Measurements from ENCODE around the gene TMEM132C.
"Not testable (repeated sequence)": the region's sequence is repeated elsewhere in the genome, so short reads cannot be mapped to it uniquely, and the experiment has no call there.

The TMEM132C gene

GRCh38 chr12:128476266-128476665 is 209.3 kb downstream of the TMEM132C start:
- DNase-seq (ENCODE audit: low read depth): no peak

GRCh38 chr12:128483526-128484255 is 216.7 kb downstream of the TMEM132C start:
- DNase-seq (ENCODE audit: low read depth): no peak

- DNase-seq (ENCODE audit: low read depth): not testable (repeated sequence)
Measured at GRCh38 chr12:128497376-128497775, 230.4 kb downstream of the TMEM132C start.

GRCh38 chr12:128507470-128507869 is 240.5 kb downstream of the TMEM132C start:
- no peak for DNase-seq (ENCODE audit: low read depth)

GRCh38 chr12:128509170-128509569 is 242.2 kb downstream of the TMEM132C start:
- no peak for DNase-seq (ENCODE audit: low read depth)

GRCh38 chr12:128510511-128510910 is 243.5 kb downstream of the TMEM132C start:
- DNase-seq (ENCODE audit: low read depth): no peak

GRCh38 chr12:128513331-128513730 is 246.4 kb downstream of the TMEM132C start:
- DNase-seq (ENCODE audit: low read depth): no peak

- no peak for DNase-seq (ENCODE audit: low read depth)
Measured at GRCh38 chr12:128513831-128514230, 246.9 kb downstream of the TMEM132C start.

GRCh38 chr12:128518644-128519043 is 251.7 kb downstream of the TMEM132C start:
- DNase-seq (ENCODE audit: low read depth): no peak

- no peak for DNase-seq (ENCODE audit: low read depth)
Measured at GRCh38 chr12:128519426-128519825, 252.5 kb downstream of the TMEM132C start.

- no peak for DNase-seq (ENCODE audit: low read depth)
Measured at GRCh38 chr12:128521981-128522380, 255.0 kb downstream of the TMEM132C start.

- DNase-seq (ENCODE audit: low read depth): no peak
Measured at GRCh38 chr12:128524439-128524838, 257.5 kb downstream of the TMEM132C start.

- no peak for DNase-seq (ENCODE audit: low read depth)
Measured at GRCh38 chr12:128531170-128531569, 264.2 kb downstream of the TMEM132C start.

- no peak for DNase-seq (ENCODE audit: low read depth)
Measured at GRCh38 chr12:128534906-128535305, 267.9 kb downstream of the TMEM132C start.

GRCh38 chr12:128536810-128537209 is 269.8 kb downstream of the TMEM132C start:
- no peak for DNase-seq (ENCODE audit: low read depth)

GRCh38 chr12:128537668-128538067 is 270.7 kb downstream of the TMEM132C start:
- no peak for DNase-seq (ENCODE audit: low read depth)

GRCh38 chr12:128542844-128543243 is 275.9 kb downstream of the TMEM132C start:
- DNase-seq (ENCODE audit: low read depth): no peak

GRCh38 chr12:128543460-128543859 is 276.5 kb downstream of the TMEM132C start:
- DNase-seq (ENCODE audit: low read depth): no peak

GRCh38 chr12:128543971-128544370 is 277.0 kb downstream of the TMEM132C start:
- DNase-seq (ENCODE audit: low read depth): no peak

GRCh38 chr12:128548949-128549348 is 282.0 kb downstream of the TMEM132C start:
- no peak for DNase-seq (ENCODE audit: low read depth)

GRCh38 chr12:128549601-128550218 is 282.7 kb downstream of the TMEM132C start:
- DNase-seq (ENCODE audit: low read depth): no peak

GRCh38 chr12:128551266-128551665 is 284.3 kb downstream of the TMEM132C start:
- DNase-seq (ENCODE audit: low read depth): no peak

GRCh38 chr12:128554546-128555304 is 287.8 kb downstream of the TMEM132C start:
- DNase-seq (ENCODE audit: low read depth): no peak
